CD4-positive, CD25-positive, alpha-beta regulatory T cell (primary cell): ENCODE results near the gene EPYC. TPM values are rescaled to one million over a fixed set of nuclear protein-coding genes. Genes with fewer than 3 reads are reported as not detected.
A peak's percentile ranks its signal among the peaks of the same experiment; 100 is the strongest.
"Not testable (repeated sequence)": the region's sequence is repeated elsewhere in the genome, so short reads cannot be mapped to it uniquely, and the experiment has no call there.

Source experiments
- ATAC-seq, 2 donors: fragments of 150-1000 bp; cut with Tn5 transposase; one replicate each; pipeline ENCODE4 v1.10.0; 2021; ENCODE audit warnings: low read depth in 2 of 2, moderate number of reproducible peaks in 2 of 2, moderate library complexity in 1 of 2
- DNase-seq, 3 donors: peaks; one replicate each; pipeline versions ENCODE4 v3.0.0 to v3.0.0-alpha.2; 2012 to 2022; ENCODE audit warnings: mixed read lengths in 1 of 3
- H3K27ac ChIP-seq: one replicate; pipeline ENCODE4 v1.7.0; 2013; ENCODE audit warnings: mild to moderate bottlenecking, low read length; ENCODE audit not compliant: insufficient read depth, poor library complexity, severe bottlenecking
- H3K27me3 ChIP-seq: one replicate; pipeline ENCODE4 v1.7.0; 2013; ENCODE audit warnings: low read length; ENCODE audit not compliant: control insufficient read depth, insufficient read depth
- H3K36me3 ChIP-seq: one replicate; pipeline ENCODE4 v1.7.0; 2013; ENCODE audit warnings: mild to moderate bottlenecking, low read length, moderate library complexity; ENCODE audit not compliant: control insufficient read depth, insufficient read depth
- H3K4me1 ChIP-seq: 2 replicates; pipeline ENCODE4 v1.7.0; 2013; ENCODE audit warnings: mild to moderate bottlenecking, low read length; ENCODE audit not compliant: insufficient read depth, control insufficient read depth, poor library complexity, severe bottlenecking
- H3K4me3 ChIP-seq: one replicate; pipeline ENCODE4 v1.7.0; 2013; ENCODE audit warnings: low read depth, mild to moderate bottlenecking, low read length, moderate library complexity
- H3K9me3 ChIP-seq, 2 experiments: 1 replicate in 1 of 2; 2 replicates in 1 of 2; pipeline ENCODE4 v1.7.0; 2013; ENCODE audit warnings: low read length in 2 of 2, mild to moderate bottlenecking in 1 of 2, moderate library complexity in 1 of 2; ENCODE audit not compliant: control insufficient read depth in 2 of 2
- H3K27ac Mint-ChIP-seq, 3 donors: one replicate each; pipeline ENCODE4 v1.8.0; 2020 to 2022; ENCODE audit warnings: mild to moderate bottlenecking in 3 of 3, mixed read lengths in 3 of 3, moderate library complexity in 2 of 3
- H3K27me3 Mint-ChIP-seq: one replicate; pipeline ENCODE4 v1.8.0; 2022; ENCODE audit warnings: mild to moderate bottlenecking, mixed read lengths
- H3K36me3 Mint-ChIP-seq: one replicate; pipeline ENCODE4 v1.8.0; 2020; ENCODE audit warnings: mixed read lengths
- H3K4me1 Mint-ChIP-seq, 4 donors: one replicate each; pipeline ENCODE4 v1.8.0; 2020 to 2022; ENCODE audit warnings: mixed read lengths in 4 of 4, mild to moderate bottlenecking in 1 of 4
- H3K4me3 Mint-ChIP-seq, 4 donors: one replicate each; pipeline ENCODE4 v1.8.0; 2020 to 2022; ENCODE audit warnings: mild to moderate bottlenecking in 4 of 4, mixed read lengths in 4 of 4, moderate library complexity in 3 of 4
- H3K9me3 Mint-ChIP-seq, 7 donors: one replicate each; pipeline ENCODE4 v1.8.0; 2020 to 2022; ENCODE audit warnings: mixed read lengths in 7 of 7, mild to moderate bottlenecking in 3 of 7, moderate library complexity in 2 of 7
- polyA plus RNA-seq, 4 donors: library from polyadenylated mRNA; unstranded; fragments of 300-500 nt; fragmentation: Illumina TruSeq; gene quantifications; one replicate each; pipeline ENCODE4 v1.2.3, GENCODE V29; 2021
- total RNA-seq: library from RNA; stranded (reverse); gene quantifications from one replicate; pipeline ENCODE4 v1.2.3, GENCODE V29; 2022

Gene EPYC
- total and polyA plus RNA-seq, 5 donors from 2014 or later: not detected

DNA sequence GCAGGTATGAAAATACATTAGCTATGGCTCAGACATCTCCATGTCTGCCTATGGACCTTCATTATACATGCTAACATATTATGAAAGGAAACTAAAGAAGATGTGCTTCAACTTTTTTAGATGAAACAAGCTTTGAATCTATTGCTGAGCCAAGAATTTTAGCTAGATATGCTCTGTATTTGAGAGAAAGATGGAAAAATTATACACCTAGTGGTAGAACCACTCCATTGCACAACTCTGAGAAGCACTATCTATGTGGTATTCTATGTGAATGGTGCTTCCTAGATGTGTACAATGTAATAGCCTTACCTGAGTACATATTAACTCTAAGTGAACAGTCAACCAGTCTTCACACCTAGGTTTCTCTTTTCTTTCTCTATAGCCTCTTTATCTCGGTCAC is 17.3 kb downstream of the EPYC start:
- DNase-seq: no peak
- no peak for ATAC-seq

DNA sequence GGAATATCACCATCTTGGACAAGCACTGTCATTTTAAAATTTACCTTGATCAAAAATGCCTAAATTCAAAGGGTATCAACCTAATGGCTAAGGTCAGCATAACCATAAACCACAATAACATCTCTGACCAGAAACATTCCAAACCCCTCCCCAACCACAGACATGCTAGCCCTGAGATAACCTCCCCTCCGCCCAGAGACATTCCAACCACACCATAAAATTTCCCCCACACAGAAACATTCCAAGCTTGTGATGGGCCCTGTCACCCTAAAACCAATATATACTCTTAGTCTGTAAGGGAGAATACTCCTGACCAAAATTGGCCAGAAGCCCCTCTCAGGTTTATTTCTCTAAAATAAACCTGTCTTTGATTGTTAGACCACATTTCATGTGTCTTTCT is 17.7 kb downstream of the EPYC start:
- Mint-ChIP-seq H3K36me3 (no peaks in the 10 kb centered on the region), H3K27me3 (no peaks in the 10 kb centered on the region), H3K9me3 (peaks cover 0 to 3% (median 1%) of the 10 kb centered on the region in 7 donors), H3K27ac (no peak overlapping the region), H3K4me1 (no peaks in the 10 kb centered on the region), H3K4me3 (no peak overlapping the region)
- Histone ChIP-seq H3K4me1 (no peaks in the 10 kb centered on the region), H3K9me3 (no peaks in the 10 kb centered on the region), H3K27me3 (no peaks in the 10 kb centered on the region), H3K36me3 (no peaks in the 10 kb centered on the region), H3K4me3 (no peak overlapping the region), H3K27ac (no peak overlapping the region)
- ATAC-seq (no peak), DNase-seq (no peak)

More for the DNA sequence above, 17.3 kb downstream of the EPYC start:
- no peaks in the 10 kb centered on the region for H3K36me3 Mint-ChIP-seq
- H3K9me3 Mint-ChIP-seq: peaks cover 0 to 3% (median under 1%) of the 10 kb centered on the region in 7 donors
- Histone ChIP-seq H3K4me3 (no peak overlapping the region), H3K4me1 (no peaks in the 10 kb centered on the region), H3K9me3 (no peaks in the 10 kb centered on the region), H3K27me3 (no peaks in the 10 kb centered on the region), H3K27ac (no peak overlapping the region), H3K36me3 (no peaks in the 10 kb centered on the region)
- H3K4me3 Mint-ChIP-seq: no peak overlapping the region
- no peaks in the 10 kb centered on the region for H3K4me1 Mint-ChIP-seq
- H3K27me3 Mint-ChIP-seq: peaks cover 4% of the 10 kb centered on the region
- H3K27ac Mint-ChIP-seq: no peak overlapping the region

DNA sequence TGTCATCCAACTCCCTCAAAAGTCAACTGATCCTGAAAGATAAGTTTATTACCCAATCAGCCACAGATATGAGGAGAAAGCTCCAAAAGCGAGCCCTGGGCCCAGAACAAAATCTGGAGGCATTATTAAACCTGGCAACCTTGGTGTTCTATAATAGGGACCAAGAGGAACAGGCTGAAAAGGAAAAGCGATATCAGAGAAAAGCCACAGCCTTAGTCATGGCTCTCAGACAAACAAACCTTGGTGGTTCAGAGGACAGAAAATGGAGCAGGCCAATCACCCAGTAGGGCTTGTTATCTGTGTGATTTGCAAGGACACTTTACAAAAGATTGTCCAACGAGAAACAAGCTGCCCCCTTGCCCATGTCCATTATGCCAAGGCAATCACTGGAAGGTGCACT is 19.4 kb downstream of the EPYC start:
- H3K4me1 Mint-ChIP-seq, H3K27me3 Mint-ChIP-seq, H3K36me3 Mint-ChIP-seq, H3K27ac ChIP-seq, H3K4me3 Mint-ChIP-seq, H3K4me1 ChIP-seq, DNase-seq, H3K9me3 Mint-ChIP-seq, H3K9me3 ChIP-seq, H3K4me3 ChIP-seq, H3K27ac Mint-ChIP-seq, H3K36me3 ChIP-seq, H3K27me3 ChIP-seq, ATAC-seq: not testable (repeated sequence)

DNA sequence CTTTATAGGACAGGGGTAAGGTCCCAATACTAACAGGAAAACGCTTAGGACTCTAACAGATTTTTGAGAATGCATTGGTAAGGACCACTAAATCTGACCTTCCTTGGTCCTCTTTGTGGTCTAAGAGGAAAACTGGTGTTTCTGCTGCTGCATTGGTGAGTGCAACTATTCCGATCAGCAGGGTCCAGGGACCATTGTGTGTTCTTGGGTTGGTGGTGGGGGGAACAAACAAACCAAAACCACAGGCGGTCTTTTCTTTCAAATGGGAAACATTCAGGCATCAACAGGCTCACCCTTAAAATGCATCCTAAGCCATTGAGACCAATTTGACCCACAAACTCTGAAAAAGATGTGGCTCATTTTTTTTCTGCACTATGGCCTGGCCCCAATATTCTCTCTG is 20.7 kb downstream of the EPYC start:
- ATAC-seq: no peak
- no peaks in the 10 kb centered on the region for H3K27me3 ChIP-seq
- no peak overlapping the region for H3K27ac ChIP-seq
- H3K9me3 ChIP-seq: no peaks in the 10 kb centered on the region
- H3K9me3 Mint-ChIP-seq: peaks cover 0 to 2% (median 0%) of the 10 kb centered on the region in 7 donors
- no peak overlapping the region for H3K4me3 Mint-ChIP-seq
- no peak for DNase-seq
- no peaks in the 10 kb centered on the region for H3K36me3 Mint-ChIP-seq
- no peaks in the 10 kb centered on the region for H3K27me3 Mint-ChIP-seq
- no peaks in the 10 kb centered on the region for H3K36me3 ChIP-seq
- H3K4me1 Mint-ChIP-seq: no peaks in the 10 kb centered on the region
- no peaks in the 10 kb centered on the region for H3K4me1 ChIP-seq
- H3K4me3 ChIP-seq: no peak overlapping the region
- H3K27ac Mint-ChIP-seq: no peak overlapping the region

DNA sequence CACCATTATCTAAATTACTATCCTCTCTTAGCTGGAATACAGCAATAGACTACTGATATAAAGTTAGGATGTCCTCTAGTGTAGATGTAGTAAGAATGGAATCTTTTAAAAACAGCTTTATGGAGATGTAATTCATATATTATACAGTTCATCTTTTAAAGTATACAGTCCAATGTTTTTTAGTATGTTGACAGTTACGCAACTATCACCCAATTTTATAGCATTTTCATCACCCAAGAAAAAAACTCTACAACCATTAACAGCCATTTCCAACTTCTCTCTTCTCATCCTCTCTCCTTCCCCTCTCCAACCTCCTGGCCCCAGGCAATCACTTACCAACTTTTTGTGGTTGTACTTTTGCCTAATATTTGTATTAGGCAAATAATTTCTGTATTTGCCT is 22.6 kb downstream of the EPYC start:
- H3K27ac ChIP-seq: no peak overlapping the region

DNA sequence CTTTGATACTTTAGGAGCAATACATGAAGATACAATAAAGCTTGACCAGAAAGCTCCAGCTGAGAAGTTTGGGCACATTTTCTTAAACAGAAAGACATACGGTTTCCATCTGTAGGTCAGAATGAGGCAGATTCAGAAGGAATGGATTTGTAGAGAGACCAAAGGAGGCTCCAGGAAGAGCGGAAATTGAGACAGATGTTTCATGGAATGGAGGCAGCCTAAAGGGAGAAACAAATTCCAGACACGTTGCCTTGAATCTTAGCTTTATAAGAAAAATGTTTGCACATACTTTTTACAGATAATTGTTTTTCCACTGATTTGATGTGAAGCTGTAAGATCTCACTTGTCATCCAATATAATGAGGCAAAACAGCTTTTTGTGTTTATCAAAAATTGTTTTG is 24.8 kb downstream of the EPYC start:
- Histone ChIP-seq H3K4me1 (no peaks in the 10 kb centered on the region), H3K9me3 (no peaks in the 10 kb centered on the region), H3K4me3 (no peak overlapping the region), H3K36me3 (no peaks in the 10 kb centered on the region), H3K27ac (no peak overlapping the region), H3K27me3 (no peaks in the 10 kb centered on the region)
- Mint-ChIP-seq H3K9me3 (peaks cover 0 to 1% (median 0%) of the 10 kb centered on the region in 7 donors), H3K4me1 (no peaks in the 10 kb centered on the region), H3K4me3 (no peak overlapping the region), H3K27ac (no peak overlapping the region), H3K27me3 (no peaks in the 10 kb centered on the region), H3K36me3 (no peaks in the 10 kb centered on the region)
- DNase-seq: no peak
- ATAC-seq: no peak

More for the DNA sequence above, 22.6 kb downstream of the EPYC start:
- no peaks in the 10 kb centered on the region for H3K36me3 ChIP-seq
- DNase-seq (no peak), ATAC-seq (no peak)
- H3K27me3 ChIP-seq: no peaks in the 10 kb centered on the region
- Mint-ChIP-seq H3K27me3 (no peaks in the 10 kb centered on the region), H3K9me3 (peaks cover 0 to 2% (median 0%) of the 10 kb centered on the region in 7 donors), H3K36me3 (no peaks in the 10 kb centered on the region), H3K4me3 (no peak overlapping the region), H3K4me1 (no peaks in the 10 kb centered on the region), H3K27ac (no peak overlapping the region)
- H3K4me3 ChIP-seq: no peak overlapping the region
- no peaks in the 10 kb centered on the region for H3K9me3 ChIP-seq
- H3K4me1 ChIP-seq: no peaks in the 10 kb centered on the region

DNA sequence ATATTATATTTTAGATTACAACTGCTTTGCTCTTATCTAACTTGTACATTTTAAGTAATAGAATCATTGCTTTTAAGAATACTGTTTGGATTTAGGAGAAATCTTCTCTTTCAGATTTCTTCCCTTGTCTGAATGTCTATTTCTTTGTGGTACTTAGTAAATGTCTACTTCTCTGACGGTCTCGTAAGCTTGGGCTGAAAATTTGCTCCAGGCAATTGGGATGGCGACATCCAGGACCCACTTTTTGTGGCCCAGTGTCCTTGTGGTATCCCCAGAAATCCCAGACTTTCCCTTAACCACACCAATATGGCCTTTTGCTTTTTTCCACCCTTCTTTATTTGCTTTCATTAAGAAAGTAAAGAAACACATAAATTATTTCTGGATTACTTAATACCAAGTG is 25.8 kb downstream of the EPYC start:
- DNase-seq (no peak), ATAC-seq (no peak)
- no peak overlapping the region for H3K27ac Mint-ChIP-seq
- H3K9me3 Mint-ChIP-seq: peaks cover 0 to 1% (median 0%) of the 10 kb centered on the region in 7 donors
- no peaks in the 10 kb centered on the region for H3K36me3 Mint-ChIP-seq
- H3K27me3 ChIP-seq: no peaks in the 10 kb centered on the region
- no peak overlapping the region for H3K4me3 Mint-ChIP-seq
- no peaks in the 10 kb centered on the region for H3K4me1 Mint-ChIP-seq
- H3K27me3 Mint-ChIP-seq: peaks cover 8% of the 10 kb centered on the region
- no peaks in the 10 kb centered on the region for H3K9me3 ChIP-seq
- no peak overlapping the region for H3K4me3 ChIP-seq
- H3K36me3 ChIP-seq: no peaks in the 10 kb centered on the region
- no peak overlapping the region for H3K27ac ChIP-seq
- H3K4me1 ChIP-seq: no peaks in the 10 kb centered on the region

DNA sequence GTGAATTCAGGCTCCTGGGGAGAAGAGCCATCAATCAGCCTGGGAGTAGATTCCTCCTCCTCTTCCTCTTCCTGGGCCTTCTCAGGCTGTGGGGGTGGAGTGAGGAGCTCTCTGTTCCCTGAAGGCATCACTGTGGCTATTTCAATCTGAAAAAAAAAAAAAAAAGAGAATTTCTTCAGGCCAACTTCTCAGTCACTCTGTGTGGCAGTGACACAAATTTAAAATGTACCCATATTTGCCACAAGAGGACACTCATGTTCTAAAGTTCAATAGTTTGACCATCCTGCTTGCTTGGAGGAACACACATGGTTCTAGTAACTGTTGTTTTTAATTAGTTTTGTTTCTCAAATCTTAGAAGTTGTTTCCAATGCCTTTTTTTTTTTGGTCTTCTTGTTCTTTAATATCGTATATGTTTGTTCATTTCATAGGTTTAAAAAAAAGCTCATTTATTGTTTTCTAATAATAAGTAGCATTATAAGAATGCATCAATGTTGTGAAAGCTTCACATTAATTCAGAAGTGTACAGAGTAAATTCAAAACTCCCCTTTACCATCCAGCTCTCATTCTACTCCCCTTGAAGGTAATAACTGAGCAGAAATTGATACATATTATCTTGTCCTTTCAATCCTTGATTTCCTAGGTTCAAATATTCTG is 26.5 kb downstream of the EPYC start:
- Mint-ChIP-seq H3K4me1 (no peaks in the 10 kb centered on the region), H3K27me3 (peaks cover 9% of the 10 kb centered on the region), H3K4me3 (no peak overlapping the region), H3K9me3 (peaks cover 0 to 1% (median 0%) of the 10 kb centered on the region in 7 donors), H3K36me3 (no peaks in the 10 kb centered on the region), H3K27ac (no peak overlapping the region)
- Histone ChIP-seq H3K36me3 (no peaks in the 10 kb centered on the region), H3K4me1 (no peaks in the 10 kb centered on the region), H3K27ac (no peak overlapping the region), H3K9me3 (no peaks in the 10 kb centered on the region), H3K27me3 (peaks cover 2% of the 10 kb centered on the region), H3K4me3 (no peak overlapping the region)
- peak in 1 of 2 donors; percentile 25 for ATAC-seq
- peak in 1 of 3 donors; percentile 34 for DNase-seq
